Right lobe of liver (tissue), 6 donors: ENCODE results near the gene CPE. TPM values are rescaled to one million over a fixed set of nuclear protein-coding genes. Genes with fewer than 3 reads are reported as not detected.

Experiments used
- ATAC-seq, 4 donors: fragments of 200-7000 bp; cut with Tn5 transposase; one replicate each; pipeline ENCODE4 v1.9.1; 2020; ENCODE audit warnings: mild to moderate bottlenecking in 4 of 4, moderate library complexity in 4 of 4
- DNase-seq, 3 donors: peaks; one replicate each; pipeline ENCODE4 v3.0.0-alpha.2; 2020
- H3K27ac ChIP-seq, 3 donors: fragments of 200-600 bp; one replicate each; pipeline ENCODE4 v1.8.0; 2022
- H3K27me3 ChIP-seq, 2 donors: fragments of 200-600 bp; one replicate each; pipeline ENCODE4 v1.8.0; 2022
- H3K36me3 ChIP-seq, 4 donors: fragments of 200-600 bp; sonication (generic) in 1 of 4; one replicate each; pipeline versions ENCODE4 v1.5.1 to v1.8.0; 2017 to 2022; ENCODE audit warnings: control low read depth in 1 of 4
- H3K4me1 ChIP-seq, 4 donors: fragments of 200-600 bp; sonication (generic) in 1 of 4; one replicate each; pipeline versions ENCODE4 v1.5.1 to v1.8.0; 2017 to 2022; ENCODE audit warnings: control low read depth in 1 of 4
- H3K4me3 ChIP-seq, 3 donors: fragments of 200-600 bp; one replicate each; pipeline ENCODE4 v1.8.0; 2022
- H3K9me3 ChIP-seq, 4 donors: fragments of 200-600 bp; sonication (generic) in 1 of 4; one replicate each; pipeline versions ENCODE4 v1.5.1 to v1.8.0; 2017 to 2022; ENCODE audit warnings: control low read depth in 1 of 4
- POLR2A ChIP-seq: fragments of 450-650 bp; IDR thresholded peaks from one replicate; pipeline ENCODE4 v1.6.1; 2017; ENCODE audit warnings: antibody characterized with exemption, mild to moderate bottlenecking
- WGBS: methylation state at CpG from one replicate; pipeline ENCODE4 v1.1.6; 2018; ENCODE audit warnings: low coverage, low lambda C conversion rate; ENCODE audit not compliant: insufficient coverage; ENCODE audit errors: missing lambda C conversion rate; 5-methylcytosine and 5-hydroxymethylcytosine counted together
- intact Hi-C, 2 donors: fragments of 100-400 bp; cut with DNase I; formaldehyde crosslinking; loops; one replicate each; pipeline versions ENCODE4 v1.11.2 to v1.14.1; 2022
- long read RNA-seq: library from polyadenylated mRNA; unstranded; transcript quantifications from one replicate; pipeline ENCODE4 v2.0.0, GENCODE V29; 2019
- total RNA-seq, 6 experiments: library from RNA; depleted of rRNA in 2 of 6; stranded (reverse); fragments of >200 nt in 2 of 6; fragmentation: NEBNext Ultra II Directional in 3 of 6; extraction: Animal tissue kit (Norgen Biotek cat#: 25700) in 3 of 6; gene quantifications; one replicate each; pipeline versions ENCODE4 v1.1.0 to v1.2.4, GENCODE V29; 2016 to 2023
- TF ChIP-seq, protein P1 (sequence below), 4 donors: fragments of 200-600 bp in 3 of 4; fragments of 450-650 bp in 1 of 4; IDR thresholded peaks; one replicate each; pipeline versions ENCODE4 v1.5.1 to v1.8.0; 2016 to 2022; ENCODE audit warnings: antibody characterized with exemption in 4 of 4, mild to moderate bottlenecking in 2 of 4
- donor health status: DM: no; HTN: yes; CAD: no.
- donor health status: DM: no; HTN: no; CAD: no.
- donor health status: DM: no; HTN: no; CAD: no.
- donor health status: DM: no; HTN: yes; CAD: no.
- donor health status: DM: no; HTN: yes; CAD: no.

CPE gene
- total RNA-seq = 10 to 100 TPM in 2 of 6 experiments, 1 to 10 TPM in 4; 4.2 to 17.3 (median 9.4) TPM
- long read RNA-seq = 0 reads

DNA sequence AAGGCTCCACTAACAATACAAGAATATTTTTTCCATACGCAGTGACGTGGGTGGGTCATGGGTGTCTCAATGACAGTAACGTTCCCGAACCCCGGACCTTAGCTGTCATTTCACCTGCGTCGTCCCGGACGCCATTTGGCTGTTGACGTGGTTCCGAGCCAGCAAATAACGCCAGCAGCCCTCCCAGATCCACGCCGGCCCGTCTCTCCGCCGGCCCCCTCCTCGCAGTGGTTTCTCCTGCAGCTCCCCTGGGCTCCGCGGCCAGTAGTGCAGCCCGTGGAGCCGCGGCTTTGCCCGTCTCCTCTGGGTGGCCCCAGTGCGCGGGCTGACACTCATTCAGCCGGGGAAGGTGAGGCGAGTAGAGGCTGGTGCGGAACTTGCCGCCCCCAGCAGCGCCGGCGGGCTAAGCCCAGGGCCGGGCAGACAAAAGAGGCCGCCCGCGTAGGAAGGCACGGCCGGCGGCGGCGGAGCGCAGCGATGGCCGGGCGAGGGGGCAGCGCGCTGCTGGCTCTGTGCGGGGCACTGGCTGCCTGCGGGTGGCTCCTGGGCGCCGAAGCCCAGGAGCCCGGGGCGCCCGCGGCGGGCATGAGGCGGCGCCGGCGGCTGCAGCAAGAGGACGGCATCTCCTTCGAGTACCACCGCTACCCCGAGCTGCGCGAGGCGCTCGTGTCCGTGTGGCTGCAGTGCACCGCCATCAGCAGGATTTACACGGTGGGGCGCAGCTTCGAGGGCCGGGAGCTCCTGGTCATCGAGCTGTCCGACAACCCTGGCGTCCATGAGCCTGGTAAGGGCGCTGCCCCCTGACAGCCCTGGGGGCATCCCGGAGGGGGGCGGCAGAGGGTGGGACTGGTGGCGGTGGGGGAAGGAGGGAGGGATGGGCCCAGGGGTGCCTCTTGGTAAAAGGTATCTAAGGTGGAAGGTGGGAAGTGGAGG lies at the start of gene CPE:
TSS of gene CPE (plus strand) at position 264 of the 933 bp plus-strand sequence. CDS start at position 478, 214 bp downstream.
- WGBS = 3% methylated on average over 20 of the region's 82 CpGs
- Histone ChIP-seq H3K27me3 (no peaks in the 10 kb centered on the region), H3K9me3 (no peaks in the 10 kb centered on the region), H3K36me3 (no peaks in the 10 kb centered on the region), H3K4me1 (no peaks in the 10 kb centered on the region), H3K27ac (peak within 1 kb of the TSS in 2 of 3 donors; percentile 0 to 3), H3K4me3 (peak within 1 kb of the TSS; percentile 39 to 49 (median 40))
- ATAC-seq = peak; percentile 99
- intact Hi-C loops = no loop called here
- TF ChIP-seq POLR2A = peak; percentile 85
- TF ChIP-seq, protein P1, sequence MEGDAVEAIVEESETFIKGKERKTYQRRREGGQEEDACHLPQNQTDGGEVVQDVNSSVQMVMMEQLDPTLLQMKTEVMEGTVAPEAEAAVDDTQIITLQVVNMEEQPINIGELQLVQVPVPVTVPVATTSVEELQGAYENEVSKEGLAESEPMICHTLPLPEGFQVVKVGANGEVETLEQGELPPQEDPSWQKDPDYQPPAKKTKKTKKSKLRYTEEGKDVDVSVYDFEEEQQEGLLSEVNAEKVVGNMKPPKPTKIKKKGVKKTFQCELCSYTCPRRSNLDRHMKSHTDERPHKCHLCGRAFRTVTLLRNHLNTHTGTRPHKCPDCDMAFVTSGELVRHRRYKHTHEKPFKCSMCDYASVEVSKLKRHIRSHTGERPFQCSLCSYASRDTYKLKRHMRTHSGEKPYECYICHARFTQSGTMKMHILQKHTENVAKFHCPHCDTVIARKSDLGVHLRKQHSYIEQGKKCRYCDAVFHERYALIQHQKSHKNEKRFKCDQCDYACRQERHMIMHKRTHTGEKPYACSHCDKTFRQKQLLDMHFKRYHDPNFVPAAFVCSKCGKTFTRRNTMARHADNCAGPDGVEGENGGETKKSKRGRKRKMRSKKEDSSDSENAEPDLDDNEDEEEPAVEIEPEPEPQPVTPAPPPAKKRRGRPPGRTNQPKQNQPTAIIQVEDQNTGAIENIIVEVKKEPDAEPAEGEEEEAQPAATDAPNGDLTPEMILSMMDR (IDR thresholded peaks at IDR 0.05) = peak; percentile 23 to 67 (median 42)
- DNase-seq = peak; percentile 76 to 84 (median 84)

DNA sequence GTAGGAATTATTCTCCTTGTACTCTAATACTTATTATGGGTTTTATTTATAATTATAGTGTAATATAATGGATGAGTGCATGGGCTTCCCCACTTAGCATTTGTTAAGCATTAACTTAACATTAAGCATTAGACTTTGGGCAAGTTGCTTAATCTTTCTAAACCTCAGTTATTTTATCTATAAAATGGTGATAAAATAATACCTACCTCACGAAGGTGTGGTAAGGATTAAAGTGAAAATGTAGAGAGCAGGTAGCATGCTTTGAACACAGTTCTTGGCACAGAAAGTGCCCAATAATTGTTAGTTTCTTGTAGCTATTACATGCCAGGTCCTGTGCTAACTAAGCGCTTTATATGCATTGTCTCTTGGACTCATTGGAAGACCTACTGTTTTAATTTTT lies 48.7 kb upstream of the CPE start:
- H3K36me3 ChIP-seq = peaks cover 0 to 19% (median 0%) of the 10 kb centered on the region in 4 donors
- H3K4me3 ChIP-seq = peak overlapping the region; percentile 69 to 93 (median 86)
- intact Hi-C loops = no loop called here
- TF ChIP-seq, protein P1 (IDR thresholded peaks at IDR 0.05) = no peak
- TF ChIP-seq POLR2A = no peak
- WGBS = 38% methylated on average over 2 of the region's 2 CpGs
- ATAC-seq (no peak), DNase-seq (no peak)
- no peaks in the 10 kb centered on the region for H3K27me3 ChIP-seq
- peak overlapping the region; percentile 29 to 98 (median 96) for H3K27ac ChIP-seq
- H3K9me3 ChIP-seq = no peaks in the 10 kb centered on the region
- peaks cover 0 to 36% (median 6%) of the 10 kb centered on the region in 4 donors for H3K4me1 ChIP-seq

DNA sequence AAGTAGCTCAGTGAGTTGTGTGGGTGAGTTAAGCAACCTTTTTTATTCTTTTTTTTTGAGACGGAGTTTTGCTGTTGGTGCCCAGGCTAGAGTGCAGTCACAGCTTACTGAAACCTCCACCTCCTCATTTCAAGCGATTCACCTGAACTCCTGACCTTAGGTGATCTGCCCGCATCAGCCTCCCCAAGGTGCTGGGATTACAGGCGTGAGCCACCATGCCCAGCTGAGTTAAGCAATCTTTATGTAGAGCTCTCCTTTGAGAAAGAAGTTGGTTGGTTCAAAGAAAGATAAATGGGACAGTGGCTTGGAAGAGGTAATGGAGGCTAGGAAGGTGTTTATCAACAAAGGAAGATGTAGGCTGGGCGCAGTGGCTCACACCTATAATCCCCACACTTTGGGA lies 48.1 kb upstream of the CPE start:
- intact Hi-C loops = no loop called here
- peak overlapping the region; percentile 69 to 93 (median 86) for H3K4me3 ChIP-seq
- peaks cover 0 to 38% (median 9%) of the 10 kb centered on the region in 4 donors for H3K4me1 ChIP-seq
- H3K27ac ChIP-seq = peak overlapping the region in 2 of 3 donors; percentile 96 to 98
- ATAC-seq = no peak
- peaks cover 0 to 25% (median 0%) of the 10 kb centered on the region in 4 donors for H3K36me3 ChIP-seq
- no peak for TF ChIP-seq POLR2A
- TF ChIP-seq, protein P1 (IDR thresholded peaks at IDR 0.05) = no peak
- H3K27me3 ChIP-seq = no peaks in the 10 kb centered on the region
- DNase-seq = no peak
- no peaks in the 10 kb centered on the region for H3K9me3 ChIP-seq
- WGBS = 46% methylated on average over 5 of the region's 5 CpGs

DNA sequence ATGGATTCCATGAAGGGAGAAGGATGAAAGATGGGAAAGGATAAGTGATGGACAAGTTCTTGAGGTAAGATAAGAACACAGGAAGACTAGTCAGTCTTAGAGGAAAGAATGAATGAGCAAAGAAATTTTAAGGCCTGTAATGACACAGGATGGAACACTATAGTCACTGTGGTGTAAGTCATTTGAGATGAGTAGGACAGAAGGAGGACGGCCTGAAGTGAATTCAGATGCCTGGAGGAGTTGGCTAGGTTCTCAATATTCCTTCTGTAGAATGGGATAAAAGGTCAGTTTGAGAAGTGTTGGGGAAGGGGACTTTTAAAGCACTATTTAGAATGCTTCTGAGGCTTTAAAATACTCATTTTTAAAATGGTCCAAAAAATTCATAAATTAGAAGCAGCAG lies 47.4 kb upstream of the CPE start:
- no peak for TF ChIP-seq POLR2A
- TF ChIP-seq, protein P1 (IDR thresholded peaks at IDR 0.05) = no peak
- peaks cover 0 to 31% (median 0%) of the 10 kb centered on the region in 4 donors for H3K36me3 ChIP-seq
- no peaks in the 10 kb centered on the region for H3K9me3 ChIP-seq
- ATAC-seq (no peak), DNase-seq (no peak)
- peak overlapping the region in 2 of 3 donors; percentile 1 to 98 for H3K27ac ChIP-seq
- intact Hi-C loops = no loop called here
- peaks cover 0 to 43% (median 10%) of the 10 kb centered on the region in 4 donors for H3K4me1 ChIP-seq
- peak overlapping the region; percentile 69 to 93 (median 86) for H3K4me3 ChIP-seq
- WGBS = 41% methylated on average over 1 of the region's 1 CpG
- no peaks in the 10 kb centered on the region for H3K27me3 ChIP-seq
